ENCODE measurements around the gene ST3GAL3.

Gene ST3GAL3

DNA sequence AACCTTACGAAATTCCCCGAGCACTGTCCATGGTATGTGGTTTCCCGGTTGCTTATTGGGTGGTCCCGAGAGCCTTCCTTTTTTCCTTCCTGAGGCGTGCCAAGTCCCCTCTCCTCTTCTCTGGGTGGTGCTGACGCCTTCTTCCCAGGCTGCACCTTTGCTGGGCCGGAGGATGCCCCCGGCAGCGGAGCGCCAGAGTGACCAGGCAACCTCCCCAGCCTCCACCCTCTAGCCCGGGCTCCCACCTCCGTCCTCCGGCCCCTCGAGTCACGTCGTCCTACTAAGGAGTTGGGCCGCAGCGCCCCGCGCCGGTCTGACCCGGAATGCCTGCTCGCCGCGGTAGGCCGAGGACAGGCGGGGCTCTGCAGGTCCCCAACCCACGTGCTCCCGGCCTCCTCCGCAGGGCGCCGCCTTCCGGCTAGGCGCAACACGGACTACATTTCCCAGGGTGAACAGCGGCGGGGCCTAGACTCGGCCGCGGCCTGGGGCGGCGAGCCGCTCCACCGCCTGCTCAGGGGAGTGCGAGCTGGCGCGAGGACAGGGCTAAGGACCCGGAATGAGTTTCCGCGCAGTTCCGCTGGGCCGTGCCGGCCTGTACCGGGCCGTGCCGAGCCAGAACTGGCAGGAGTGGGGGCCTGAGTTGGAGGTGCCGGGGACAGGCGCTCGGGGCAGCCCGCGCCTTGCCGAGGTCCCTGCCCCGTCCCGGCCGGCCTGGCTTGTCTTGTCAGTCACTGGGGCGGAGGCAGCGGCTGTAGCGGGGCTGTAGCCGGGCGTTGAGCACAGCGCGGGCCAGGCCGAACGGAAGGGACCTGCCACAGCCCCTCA is 239.1 kb downstream of the ST3GAL3 start, which contains the start of gene IPO13:
TSS of gene IPO13 (plus strand) at position 715 of the 825 bp plus-strand sequence. CDS start 651 bp downstream, outside the sequence.
- TF ChIP-seq ZFX (IDR thresholded peaks at IDR 0.05) (peak; percentile 63), CTCF (conservative IDR thresholded peaks at IDR 0.05) (peak; percentile 93)
- peak within 1 kb of the TSS; percentile 90 for H3K27ac ChIP-seq

- TF ChIP-seq ZFX (IDR thresholded peaks at IDR 0.05) (no peak), CTCF (conservative IDR thresholded peaks at IDR 0.05) (no peak)
- peak overlapping the region; percentile 90 for H3K27ac ChIP-seq
Observed at GRCh38 chr1:43947061-43947873, 239.9 kb downstream of the ST3GAL3 start.

DNA sequence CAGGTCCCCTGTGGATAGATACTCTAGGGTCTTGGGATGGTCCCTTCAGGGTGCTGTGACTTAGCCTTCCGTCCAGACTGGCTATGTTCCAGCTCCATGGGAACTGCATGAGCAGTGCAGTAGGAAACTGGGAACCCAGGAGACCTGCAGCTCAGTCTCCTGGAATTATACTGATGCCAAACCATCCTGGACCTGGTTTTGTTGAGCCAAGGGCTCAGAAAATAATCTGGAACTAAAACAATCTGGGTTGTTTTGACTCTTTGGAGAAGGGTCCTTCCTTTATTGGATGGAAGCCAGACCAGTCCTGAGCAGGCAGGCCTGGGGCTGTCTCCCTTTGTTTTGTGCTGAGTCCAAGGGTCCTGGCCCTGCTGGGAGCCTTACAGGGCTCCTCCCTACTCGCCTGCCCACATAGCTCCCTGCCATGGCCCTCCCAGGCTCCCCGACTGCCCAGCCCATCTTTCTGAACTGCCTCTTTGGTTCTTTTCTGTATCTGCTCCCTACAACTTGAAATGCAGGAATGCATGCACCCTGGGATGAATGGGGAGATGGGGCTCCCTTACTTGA is 240.6 kb downstream of the ST3GAL3 start:
- H3K27ac ChIP-seq: peak overlapping the region; percentile 90

DNA sequence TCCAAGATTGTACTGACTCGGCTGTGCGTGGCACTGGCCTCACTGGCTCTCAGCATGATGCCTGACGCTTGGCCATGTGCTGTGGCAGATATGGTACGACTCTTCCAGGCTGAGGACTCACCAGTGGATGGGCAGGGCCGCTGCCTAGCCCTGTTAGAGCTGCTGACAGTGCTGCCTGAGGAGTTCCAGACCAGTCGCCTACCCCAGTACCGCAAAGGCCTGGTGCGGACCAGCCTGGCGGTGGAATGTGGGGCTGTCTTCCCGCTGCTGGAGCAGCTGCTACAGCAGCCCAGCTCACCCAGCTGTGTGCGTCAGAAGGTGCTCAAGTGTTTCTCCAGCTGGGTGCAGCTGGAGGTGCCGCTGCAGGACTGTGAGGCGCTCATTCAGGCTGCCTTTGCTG is 242.3 kb downstream of the ST3GAL3 start:
- no peak overlapping the region for H3K27ac ChIP-seq
- TF ChIP-seq CTCF (conservative IDR thresholded peaks at IDR 0.05): no peak

More for the DNA sequence above, 240.6 kb downstream of the ST3GAL3 start:
- TF ChIP-seq ZFX (IDR thresholded peaks at IDR 0.05) (no peak), CTCF (conservative IDR thresholded peaks at IDR 0.05) (no peak)

GRCh38 chr1:43951021-43951985 is 244.0 kb downstream of the ST3GAL3 start:
- no peak overlapping the region for H3K27ac ChIP-seq
- TF ChIP-seq CTCF (conservative IDR thresholded peaks at IDR 0.05) (no peak), ZFX (IDR thresholded peaks at IDR 0.05) (no peak)

DNA sequence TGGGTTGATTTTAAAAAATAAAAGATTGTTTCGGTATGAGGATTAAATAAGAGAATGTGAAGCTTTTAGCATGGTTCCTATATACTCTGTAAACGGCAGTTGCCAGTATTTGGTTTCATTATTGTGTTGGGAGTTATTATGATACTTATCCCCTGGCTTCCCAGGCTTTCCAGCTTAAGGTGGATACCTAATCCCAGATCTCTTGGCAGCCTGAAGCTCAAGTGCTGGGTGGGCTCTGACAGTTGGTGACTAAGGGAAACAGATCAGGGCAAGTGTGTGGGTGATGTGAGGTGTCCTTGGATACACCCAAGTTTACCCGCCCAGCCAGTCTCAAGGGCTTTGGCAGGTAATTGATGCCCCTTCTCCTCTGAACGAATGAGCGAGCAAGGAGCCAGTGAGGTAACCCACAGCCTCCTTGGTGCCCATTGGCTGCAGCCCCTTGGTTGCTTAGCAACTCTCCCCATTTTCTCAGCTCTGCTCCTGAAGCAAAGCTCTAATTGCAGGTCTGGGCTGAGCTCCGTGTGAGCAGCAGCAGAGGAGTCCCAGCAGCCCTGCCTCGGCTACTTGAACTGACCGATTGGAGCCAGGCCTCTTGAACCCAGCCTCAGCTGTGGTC is 245.5 kb downstream of the ST3GAL3 start:
- no peak overlapping the region for H3K27ac ChIP-seq

More for the DNA sequence above, 245.5 kb downstream of the ST3GAL3 start:
- no peak for TF ChIP-seq CTCF (conservative IDR thresholded peaks at IDR 0.05)
- no peak for TF ChIP-seq ZFX (IDR thresholded peaks at IDR 0.05)

Measured in C4-2B (cell line).